ENCODE results near the gene MFGE8. TPM values are rescaled to one million over a fixed set of nuclear protein-coding genes. Genes with fewer than 3 reads are reported as not detected.

The MFGE8 gene, protein sequence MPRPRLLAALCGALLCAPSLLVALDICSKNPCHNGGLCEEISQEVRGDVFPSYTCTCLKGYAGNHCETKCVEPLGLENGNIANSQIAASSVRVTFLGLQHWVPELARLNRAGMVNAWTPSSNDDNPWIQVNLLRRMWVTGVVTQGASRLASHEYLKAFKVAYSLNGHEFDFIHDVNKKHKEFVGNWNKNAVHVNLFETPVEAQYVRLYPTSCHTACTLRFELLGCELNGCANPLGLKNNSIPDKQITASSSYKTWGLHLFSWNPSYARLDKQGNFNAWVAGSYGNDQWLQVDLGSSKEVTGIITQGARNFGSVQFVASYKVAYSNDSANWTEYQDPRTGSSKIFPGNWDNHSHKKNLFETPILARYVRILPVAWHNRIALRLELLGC
- total RNA-seq: 100 to 1,000 TPM in 1 of 2 donors, 10 to 100 TPM in 1; 78.6 to 135 TPM
- 100 to 1,000 TPM in 1 of 2 donors, 10 to 100 TPM in 1; 84.7 to 107 TPM for polyA plus RNA-seq
- long read RNA-seq, donor 1, transcript MFGE8-201 (8 exons, 1,937 nt): major isoform, 23 of 43 reads
- long read RNA-seq, donor 1, transcript MFGE8-217 (1 exons, 2,464 nt): minor isoform, 9 of 43 reads
- long read RNA-seq, donor 1, partial matches to known transcripts: 7 of 43 reads
- long read RNA-seq, donor 1, other reads (novel, unspliced or antisense): 0 of 43 reads
- long read RNA-seq, donor 2, transcript MFGE8-201 (8 exons, 1,937 nt): major isoform, 8 of 11 reads
- long read RNA-seq, donor 2, partial matches to known transcripts: 0 of 11 reads
- long read RNA-seq, donor 2, other reads (novel, unspliced or antisense): 0 of 11 reads
- long read RNA-seq, donor 3, transcript MFGE8-217 (1 exons, 2,464 nt): major isoform, 11 of 18 reads
- long read RNA-seq, donor 3, partial matches to known transcripts: 0 of 18 reads
- long read RNA-seq, donor 3, other reads (novel, unspliced or antisense): 0 of 18 reads
- long read RNA-seq, donor 4, transcript MFGE8-201 (8 exons, 1,937 nt): major isoform, 8 of 19 reads
- long read RNA-seq, donor 4, transcript MFGE8-214 (3 exons, 801 nt): minor isoform, 5 of 19 reads
- long read RNA-seq, donor 4, transcript MFGE8-217 (1 exons, 2,464 nt): minor isoform, 5 of 19 reads
- long read RNA-seq, donor 4, partial matches to known transcripts: 0 of 19 reads
- long read RNA-seq, donor 4, other reads (novel, unspliced or antisense): 0 of 19 reads
- long read RNA-seq, donor 5, transcript MFGE8-214 (3 exons, 801 nt): minor isoform, 6 of 36 reads
- long read RNA-seq, donor 5, transcript MFGE8-217 (1 exons, 2,464 nt): minor isoform, 8 of 36 reads
- long read RNA-seq, donor 5, transcript MFGE8-201 (8 exons, 1,937 nt): major isoform, 17 of 36 reads
- long read RNA-seq, donor 5, partial matches to known transcripts: 5 of 36 reads
- long read RNA-seq, donor 5, other reads (novel, unspliced or antisense): 0 of 36 reads

DNA sequence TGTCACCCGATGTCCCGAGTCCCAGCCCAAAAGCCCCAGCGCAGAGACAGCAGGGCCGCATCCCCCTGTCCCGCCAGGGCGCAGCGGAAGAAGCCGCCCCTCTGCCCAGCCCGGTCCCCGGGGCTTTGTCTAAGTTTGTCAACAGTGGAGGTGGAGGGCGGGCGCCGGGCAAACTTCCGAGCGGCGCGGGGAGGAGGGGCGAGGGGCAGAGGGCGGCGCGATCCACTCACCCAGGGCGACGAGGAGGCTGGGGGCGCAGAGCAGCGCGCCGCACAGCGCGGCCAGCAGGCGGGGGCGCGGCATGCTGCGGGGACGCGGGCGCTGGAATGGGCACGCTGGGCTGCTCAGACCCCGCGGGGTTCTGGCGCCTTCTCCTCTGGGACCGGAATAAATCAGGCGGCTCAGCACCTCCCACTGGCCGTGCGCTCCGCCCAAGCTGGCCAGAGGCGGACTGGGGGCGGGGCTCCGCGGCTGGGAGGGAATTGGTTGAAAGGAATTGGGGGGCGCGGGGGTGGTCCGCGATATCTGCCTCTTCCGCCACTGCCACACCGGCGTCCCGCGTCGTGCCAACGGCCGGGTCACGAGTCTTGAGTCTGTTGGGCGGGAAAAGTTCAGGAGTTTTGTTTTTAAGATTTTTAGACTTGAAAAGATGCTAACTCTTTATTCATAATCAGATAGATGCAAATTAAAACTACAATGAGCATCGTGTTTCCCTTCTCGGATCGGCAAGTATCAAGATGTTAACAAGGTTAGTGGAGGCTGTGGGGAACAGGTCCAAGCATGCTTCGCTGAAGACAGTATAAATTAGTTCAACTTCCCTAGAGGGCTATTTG lies at the start of gene MFGE8:
Gene MFGE8 (minus strand): TSS at position 363 of the 833 bp plus-strand sequence. CDS start 60 bp downstream, at position 303.
- Histone ChIP-seq H3K9ac (ENCODE audit: insufficient read depth in 1 of 2, low read length in 2 of 2) (peak within 1 kb of the TSS; percentile 68 to 78), H3K9me3 (ENCODE audit: control insufficient read depth in 4 of 4, insufficient read depth in 3 of 4, low read length in 3 of 4) (no peaks in the 10 kb centered on the region), H3K36me3 (ENCODE audit: control insufficient read depth in 4 of 4, insufficient read depth in 4 of 4, low read length in 4 of 4) (peaks cover 0 to 12% (median 11%) of the 10 kb centered on the region in 4 donors), H3K27ac (ENCODE audit: low read depth in 1 of 2, low read length in 1 of 2) (peak within 1 kb of the TSS; percentile 81 to 84), H3K27me3 (ENCODE audit: control insufficient read depth in 3 of 3, insufficient read depth in 3 of 3, low read length in 2 of 3) (no peaks in the 10 kb centered on the region), H3K4me3 (peak within 1 kb of the TSS; percentile 86), H3K4me1 (ENCODE audit: control insufficient read depth in 5 of 5, insufficient read depth in 5 of 5, low read length in 5 of 5) (peaks cover 0 to 12% (median 8%) of the 10 kb centered on the region in 5 donors)
- ATAC-seq (ENCODE audit: insufficient read depth, low FRiP score) (peak; percentile 78), DNase-seq (peak; percentile 88 to 92 (median 90))
- 1% methylated on average over 43 to 67 of the region's 67 CpGs for WGBS, 2 donors
- TF ChIP-seq, protein P1, sequence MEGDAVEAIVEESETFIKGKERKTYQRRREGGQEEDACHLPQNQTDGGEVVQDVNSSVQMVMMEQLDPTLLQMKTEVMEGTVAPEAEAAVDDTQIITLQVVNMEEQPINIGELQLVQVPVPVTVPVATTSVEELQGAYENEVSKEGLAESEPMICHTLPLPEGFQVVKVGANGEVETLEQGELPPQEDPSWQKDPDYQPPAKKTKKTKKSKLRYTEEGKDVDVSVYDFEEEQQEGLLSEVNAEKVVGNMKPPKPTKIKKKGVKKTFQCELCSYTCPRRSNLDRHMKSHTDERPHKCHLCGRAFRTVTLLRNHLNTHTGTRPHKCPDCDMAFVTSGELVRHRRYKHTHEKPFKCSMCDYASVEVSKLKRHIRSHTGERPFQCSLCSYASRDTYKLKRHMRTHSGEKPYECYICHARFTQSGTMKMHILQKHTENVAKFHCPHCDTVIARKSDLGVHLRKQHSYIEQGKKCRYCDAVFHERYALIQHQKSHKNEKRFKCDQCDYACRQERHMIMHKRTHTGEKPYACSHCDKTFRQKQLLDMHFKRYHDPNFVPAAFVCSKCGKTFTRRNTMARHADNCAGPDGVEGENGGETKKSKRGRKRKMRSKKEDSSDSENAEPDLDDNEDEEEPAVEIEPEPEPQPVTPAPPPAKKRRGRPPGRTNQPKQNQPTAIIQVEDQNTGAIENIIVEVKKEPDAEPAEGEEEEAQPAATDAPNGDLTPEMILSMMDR (IDR thresholded peaks at IDR 0.05; ENCODE audit: control extremely low read depth, extremely low read depth): no peak

DNA sequence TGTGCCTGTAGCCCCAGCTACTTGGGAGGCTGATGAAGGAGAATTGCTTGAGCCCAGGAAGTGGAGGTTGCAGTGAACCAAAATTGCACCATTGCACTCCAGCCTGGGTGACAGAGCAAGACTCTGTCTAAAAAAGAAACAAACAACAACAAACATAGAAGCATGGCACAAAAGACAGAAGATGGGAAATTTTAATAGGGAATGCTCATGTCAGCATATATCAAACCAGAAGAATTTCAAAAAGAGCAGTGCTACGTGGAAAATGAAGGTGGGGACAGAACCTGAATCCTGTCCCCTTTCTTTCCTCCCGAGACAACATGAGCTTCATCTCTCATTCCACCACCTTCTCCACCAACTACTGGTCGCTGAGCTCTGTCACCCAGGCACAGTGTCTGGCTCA lies 46.3 kb upstream of the MFGE8 start:
- H3K27me3 ChIP-seq (ENCODE audit: control insufficient read depth in 3 of 3, insufficient read depth in 3 of 3, low read length in 2 of 3): no peaks in the 10 kb centered on the region
- ATAC-seq (ENCODE audit: insufficient read depth, low FRiP score) (no peak), DNase-seq (no peak)
- peaks cover 0 to 4% (median 0%) of the 10 kb centered on the region in 4 donors for H3K9me3 ChIP-seq (ENCODE audit: control insufficient read depth in 4 of 4, insufficient read depth in 3 of 4, low read length in 3 of 4)
- H3K4me1 ChIP-seq (ENCODE audit: control insufficient read depth in 5 of 5, insufficient read depth in 5 of 5, low read length in 5 of 5): peaks cover 0 to 3% (median 0%) of the 10 kb centered on the region in 5 donors
- no peak overlapping the region for H3K9ac ChIP-seq (ENCODE audit: insufficient read depth in 1 of 2, low read length in 2 of 2)
- no peak overlapping the region for H3K4me3 ChIP-seq
- no peak overlapping the region for H3K27ac ChIP-seq (ENCODE audit: low read depth in 1 of 2, low read length in 1 of 2)
- TF ChIP-seq, protein P1 (IDR thresholded peaks at IDR 0.05; ENCODE audit: control extremely low read depth, extremely low read depth): no peak
- H3K36me3 ChIP-seq (ENCODE audit: control insufficient read depth in 4 of 4, insufficient read depth in 4 of 4, low read length in 4 of 4): no peaks in the 10 kb centered on the region
- 89 to 95% methylated on average over 3 of the region's 3 CpGs for WGBS, 2 donors

DNA sequence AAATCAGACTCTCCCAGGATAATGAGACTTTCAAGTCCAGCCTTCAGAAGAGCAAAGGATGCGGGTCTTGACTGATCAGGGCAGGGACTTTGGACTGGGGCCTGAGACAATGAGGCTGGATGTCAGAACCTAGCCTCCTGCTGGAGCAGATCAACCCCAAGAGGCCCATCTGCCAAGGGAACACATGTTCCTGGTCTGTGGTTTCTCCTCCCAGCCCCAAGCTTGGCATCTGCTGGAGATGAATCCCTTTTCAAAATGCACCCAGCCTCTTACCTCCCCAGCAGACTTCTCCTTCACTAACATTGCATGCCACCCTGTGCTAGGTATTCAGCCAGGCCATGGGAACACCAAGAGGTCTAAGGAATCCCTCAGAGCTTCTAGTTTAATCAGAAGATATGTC lies 43.7 kb upstream of the MFGE8 start:
- TF ChIP-seq, protein P1 (IDR thresholded peaks at IDR 0.05; ENCODE audit: control extremely low read depth, extremely low read depth): no peak
- H3K36me3 ChIP-seq (ENCODE audit: control insufficient read depth in 4 of 4, insufficient read depth in 4 of 4, low read length in 4 of 4): no peaks in the 10 kb centered on the region
- peaks cover 0 to 3% (median 0%) of the 10 kb centered on the region in 5 donors for H3K4me1 ChIP-seq (ENCODE audit: control insufficient read depth in 5 of 5, insufficient read depth in 5 of 5, low read length in 5 of 5)
- H3K27me3 ChIP-seq (ENCODE audit: control insufficient read depth in 3 of 3, insufficient read depth in 3 of 3, low read length in 2 of 3): no peaks in the 10 kb centered on the region
- H3K4me3 ChIP-seq: no peak overlapping the region
- H3K27ac ChIP-seq (ENCODE audit: low read depth in 1 of 2, low read length in 1 of 2): no peak overlapping the region
- ATAC-seq (ENCODE audit: insufficient read depth, low FRiP score): no peak
- no peak overlapping the region for H3K9ac ChIP-seq (ENCODE audit: insufficient read depth in 1 of 2, low read length in 2 of 2)
- 98 to 100% methylated on average over 1 of the region's 1 CpG for WGBS, 2 donors
- DNase-seq: no peak
- H3K9me3 ChIP-seq (ENCODE audit: control insufficient read depth in 4 of 4, insufficient read depth in 3 of 4, low read length in 3 of 4): peaks cover 0 to 3% (median 0%) of the 10 kb centered on the region in 4 donors
